T-helper 1 cell treated with Interleukin-12 subunit alpha and Interleukin-12 subunit beta and Interleukin-4 antibody, amounts not matched to agents 30 μg/mL and 1 μg/mL, for 36 hours (primary cell): Measurements from ENCODE around the gene SEMA4G.

ENCODE experiments used
- H3K27ac Mint-ChIP-seq: one replicate; pipeline ENCODE4 v1.8.0; 2021; ENCODE audit warnings: mild to moderate bottlenecking, mixed read lengths
- H3K27me3 Mint-ChIP-seq: one replicate; pipeline ENCODE4 v1.8.0; 2021; ENCODE audit warnings: low read depth, mixed read lengths
- H3K36me3 Mint-ChIP-seq: one replicate; pipeline ENCODE4 v1.8.0; 2021; ENCODE audit warnings: low read depth, mixed read lengths
- H3K4me1 Mint-ChIP-seq: one replicate; pipeline ENCODE4 v1.8.0; 2021; ENCODE audit warnings: low read depth, mixed read lengths
- H3K4me3 Mint-ChIP-seq: one replicate; pipeline ENCODE4 v1.8.0; 2021; ENCODE audit warnings: mild to moderate bottlenecking, moderate library complexity, mixed read lengths
- H3K9me3 Mint-ChIP-seq: one replicate; pipeline ENCODE4 v1.8.0; 2021; ENCODE audit warnings: mixed read lengths

Gene SEMA4G

DNA sequence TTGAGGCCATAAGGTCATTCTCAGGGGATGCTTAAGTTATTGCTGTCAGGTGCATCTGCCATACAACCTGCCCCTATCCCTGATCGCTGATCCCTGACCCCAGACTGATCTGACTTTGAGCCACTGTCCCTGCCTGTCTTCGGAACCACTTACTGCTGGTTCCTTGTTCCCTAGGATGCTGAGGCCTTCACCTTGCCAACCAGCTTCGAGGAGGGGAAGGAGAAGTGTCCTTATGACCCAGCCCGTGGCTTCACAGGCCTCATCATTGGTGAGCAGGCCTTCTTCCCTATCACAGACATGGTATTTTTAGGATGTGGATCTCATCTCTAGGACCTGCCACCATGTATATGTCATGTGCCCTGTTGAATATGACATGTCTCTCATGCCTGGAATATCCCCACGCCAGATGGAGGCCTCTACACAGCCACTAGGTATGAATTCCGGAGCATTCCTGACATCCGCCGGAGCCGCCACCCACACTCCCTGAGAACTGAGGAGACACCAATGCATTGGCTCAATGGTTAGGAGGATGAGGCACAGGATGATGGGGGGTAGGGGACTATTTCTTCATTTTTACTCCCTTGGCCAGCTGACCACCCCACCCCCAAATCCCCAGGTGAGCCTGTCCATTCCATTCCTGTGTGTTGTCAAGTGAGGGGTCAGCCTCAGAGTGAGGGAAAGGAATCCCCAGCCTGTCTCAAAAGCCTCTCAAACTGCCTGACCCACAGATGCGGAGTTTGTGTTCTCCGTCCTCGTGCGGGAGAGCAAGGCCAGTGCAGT, 9.0 kb downstream of the SEMA4G start:
- Mint-ChIP-seq H3K27me3 (no peaks in the 10 kb centered on the region), H3K4me1 (no peaks in the 10 kb centered on the region), H3K36me3 (peaks cover 2% of the 10 kb centered on the region), H3K4me3 (no peak overlapping the region), H3K27ac (no peak overlapping the region), H3K9me3 (no peaks in the 10 kb centered on the region)

DNA sequence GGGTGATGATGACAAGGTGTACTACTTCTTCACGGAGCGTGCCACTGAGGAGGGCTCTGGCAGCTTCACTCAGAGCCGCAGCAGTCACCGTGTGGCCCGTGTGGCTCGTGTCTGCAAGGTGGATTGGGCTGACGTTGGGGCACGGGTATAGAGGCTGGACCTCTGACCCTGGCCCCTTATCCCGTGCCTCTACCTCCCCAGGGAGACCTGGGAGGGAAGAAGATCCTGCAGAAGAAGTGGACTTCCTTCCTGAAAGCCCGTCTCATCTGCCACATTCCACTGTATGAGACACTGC, 9.5 kb downstream of the SEMA4G start:
- Mint-ChIP-seq H3K4me1 (no peaks in the 10 kb centered on the region), H3K27ac (no peak overlapping the region), H3K9me3 (no peaks in the 10 kb centered on the region), H3K36me3 (peaks cover 2% of the 10 kb centered on the region), H3K27me3 (no peaks in the 10 kb centered on the region), H3K4me3 (no peak overlapping the region)

GRCh38 chr10:100979791-100980272, 10.5 kb downstream of the SEMA4G start:
- Mint-ChIP-seq H3K36me3 (peaks cover 2% of the 10 kb centered on the region), H3K27me3 (no peaks in the 10 kb centered on the region), H3K9me3 (no peaks in the 10 kb centered on the region), H3K27ac (no peak overlapping the region), H3K4me1 (no peaks in the 10 kb centered on the region), H3K4me3 (no peak overlapping the region)

GRCh38 chr10:100980311-100980710, 11.0 kb downstream of the SEMA4G start:
- H3K27ac Mint-ChIP-seq = no peak overlapping the region
- H3K9me3 Mint-ChIP-seq = no peaks in the 10 kb centered on the region
- H3K4me3 Mint-ChIP-seq = no peak overlapping the region

GRCh38 chr10:100980711-100981110, 11.4 kb downstream of the SEMA4G start:
- H3K36me3 Mint-ChIP-seq = peaks cover 5% of the 10 kb centered on the region

More at GRCh38 chr10:100980311-100980710, 11.0 kb downstream of the SEMA4G start:
- no peaks in the 10 kb centered on the region for H3K27me3 Mint-ChIP-seq
- no peaks in the 10 kb centered on the region for H3K4me1 Mint-ChIP-seq
- peaks cover 5% of the 10 kb centered on the region for H3K36me3 Mint-ChIP-seq

DNA sequence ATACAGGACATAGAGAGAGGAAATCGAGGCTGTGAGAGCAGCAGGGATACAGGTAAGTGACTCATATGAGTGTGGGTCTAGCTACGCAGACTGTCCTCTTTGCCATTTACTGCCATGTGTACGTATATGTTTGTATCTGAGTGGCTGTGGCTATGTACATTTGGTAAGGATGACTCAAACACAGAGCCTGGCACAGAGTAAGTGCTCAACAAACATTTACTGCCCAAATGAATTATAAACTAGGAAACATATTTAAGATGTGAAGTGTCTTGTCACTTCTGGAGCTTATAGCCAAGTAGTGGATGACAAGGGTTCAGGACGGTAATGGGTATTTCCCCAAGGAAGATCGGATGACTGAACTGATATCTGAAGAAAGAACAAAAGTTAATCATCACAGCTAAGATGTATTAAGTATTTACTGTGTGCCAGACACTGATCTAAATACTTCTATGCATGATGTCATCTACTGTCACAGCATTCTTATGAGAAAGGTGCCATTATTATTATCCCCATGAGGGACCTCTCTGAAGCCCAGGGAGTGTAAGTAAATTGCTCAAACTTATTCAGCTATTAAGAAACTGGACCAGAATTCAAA, 12.0 kb downstream of the SEMA4G start:
- Mint-ChIP-seq H3K4me1 (peaks cover 6% of the 10 kb centered on the region), H3K9me3 (no peaks in the 10 kb centered on the region), H3K36me3 (peaks cover 5% of the 10 kb centered on the region), H3K27ac (no peak overlapping the region), H3K27me3 (no peaks in the 10 kb centered on the region), H3K4me3 (no peak overlapping the region)

More at GRCh38 chr10:100980711-100981110, 11.4 kb downstream of the SEMA4G start:
- no peak overlapping the region for H3K27ac Mint-ChIP-seq
- peaks cover 3% of the 10 kb centered on the region for H3K4me1 Mint-ChIP-seq
- no peaks in the 10 kb centered on the region for H3K27me3 Mint-ChIP-seq
- no peak overlapping the region for H3K4me3 Mint-ChIP-seq
- H3K9me3 Mint-ChIP-seq = no peaks in the 10 kb centered on the region

DNA sequence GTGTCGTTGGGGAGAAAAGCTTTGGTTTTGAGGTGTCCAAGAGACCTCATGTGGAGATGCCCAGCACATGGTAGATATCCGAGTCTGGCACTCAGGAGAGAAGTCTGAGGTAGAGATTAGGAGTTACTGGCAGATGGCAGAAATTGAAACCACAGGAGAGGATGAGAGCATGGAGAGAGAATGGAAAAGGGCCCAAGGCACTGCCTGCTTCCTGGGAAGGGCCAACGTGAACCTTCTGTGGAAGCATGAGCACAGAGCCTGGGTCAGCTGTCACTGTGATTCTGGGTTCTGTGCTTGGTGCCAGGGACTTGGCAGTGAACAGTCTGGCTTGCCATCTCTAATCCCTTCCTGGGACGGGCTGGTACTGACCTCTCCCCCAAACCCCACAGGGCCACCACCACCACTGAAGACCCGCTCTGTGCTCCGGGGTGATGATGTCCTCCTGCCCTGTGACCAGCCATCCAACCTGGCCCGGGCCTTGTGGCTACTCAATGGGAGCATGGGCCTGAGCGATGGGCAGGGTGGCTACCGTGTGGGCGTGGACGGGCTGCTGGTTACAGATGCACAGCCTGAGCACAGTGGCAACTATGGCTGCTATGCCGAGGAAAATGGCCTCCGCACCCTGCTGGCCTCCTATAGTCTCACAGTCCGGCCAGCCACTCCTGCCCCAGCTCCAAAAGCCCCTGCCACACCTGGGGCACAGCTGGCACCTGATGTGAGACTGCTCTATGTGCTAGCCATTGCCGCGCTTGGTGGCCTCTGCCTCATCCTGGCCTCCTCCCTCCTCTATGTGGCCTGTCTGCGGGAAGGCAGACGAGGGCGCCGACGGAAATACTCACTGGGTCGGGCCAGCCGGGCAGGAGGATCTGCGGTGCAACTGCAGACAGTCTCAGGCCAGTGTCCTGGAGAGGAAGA, 13.9 kb downstream of the SEMA4G start:
- Mint-ChIP-seq H3K27me3 (no peaks in the 10 kb centered on the region), H3K27ac (no peak overlapping the region), H3K9me3 (no peaks in the 10 kb centered on the region), H3K4me1 (peaks cover 14% of the 10 kb centered on the region), H3K36me3 (peaks cover 13% of the 10 kb centered on the region), H3K4me3 (no peak overlapping the region)

DNA sequence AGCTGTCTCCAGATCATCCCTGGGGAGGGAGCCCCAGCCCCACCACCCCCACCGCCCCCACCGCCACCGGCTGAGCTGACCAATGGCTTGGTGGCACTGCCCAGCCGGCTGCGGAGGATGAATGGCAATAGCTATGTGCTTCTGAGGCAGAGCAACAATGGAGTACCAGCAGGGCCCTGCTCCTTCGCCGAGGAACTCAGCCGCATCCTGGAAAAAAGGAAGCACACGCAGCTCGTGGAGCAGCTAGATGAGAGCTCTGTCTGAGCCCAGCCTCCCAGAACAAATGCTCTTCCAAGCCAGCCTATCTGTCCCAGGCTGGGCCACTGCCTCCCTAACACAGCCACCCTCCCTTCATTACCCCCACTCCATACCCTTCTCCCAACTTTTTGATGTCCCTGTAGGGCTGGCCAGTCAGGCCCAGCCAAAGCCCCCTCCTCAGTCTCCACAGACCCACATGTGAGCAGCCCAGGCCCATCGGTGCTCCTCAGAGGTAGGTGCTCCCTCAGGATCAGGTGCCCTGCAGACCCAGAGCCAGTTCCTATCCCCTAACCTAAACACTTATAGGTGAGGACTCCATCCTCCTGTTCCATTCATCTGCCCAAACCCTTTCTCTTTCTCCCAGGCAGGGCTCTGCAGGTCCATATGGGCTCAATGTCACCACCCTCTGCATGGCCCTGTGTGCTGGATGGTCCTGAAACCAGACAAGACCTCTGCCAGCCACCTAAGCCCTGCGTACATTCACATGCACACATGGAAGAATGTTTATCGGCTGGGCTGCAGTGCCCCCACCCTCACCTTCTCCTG, 14.8 kb downstream of the SEMA4G start:
- Mint-ChIP-seq H3K27ac (no peak overlapping the region), H3K36me3 (peaks cover 13% of the 10 kb centered on the region), H3K4me1 (peaks cover 14% of the 10 kb centered on the region), H3K4me3 (no peak overlapping the region), H3K9me3 (no peaks in the 10 kb centered on the region), H3K27me3 (no peaks in the 10 kb centered on the region)

GRCh38 chr10:100984672-100985177, 15.4 kb downstream of the SEMA4G start:
- Mint-ChIP-seq H3K4me1 (peaks cover 18% of the 10 kb centered on the region), H3K27ac (no peak overlapping the region), H3K4me3 (no peak overlapping the region)

GRCh38 chr10:100985336-100985735, 16.0 kb downstream of the SEMA4G start:
- H3K4me1 Mint-ChIP-seq = peaks cover 18% of the 10 kb centered on the region
- no peaks in the 10 kb centered on the region for H3K9me3 Mint-ChIP-seq
- no peak overlapping the region for H3K27ac Mint-ChIP-seq
- H3K36me3 Mint-ChIP-seq = peaks cover 14% of the 10 kb centered on the region
- no peak overlapping the region for H3K4me3 Mint-ChIP-seq
- H3K27me3 Mint-ChIP-seq = no peaks in the 10 kb centered on the region

More at GRCh38 chr10:100984672-100985177, 15.4 kb downstream of the SEMA4G start:
- peaks cover 13% of the 10 kb centered on the region for H3K36me3 Mint-ChIP-seq
- H3K27me3 Mint-ChIP-seq = no peaks in the 10 kb centered on the region
- H3K9me3 Mint-ChIP-seq = no peaks in the 10 kb centered on the region

DNA sequence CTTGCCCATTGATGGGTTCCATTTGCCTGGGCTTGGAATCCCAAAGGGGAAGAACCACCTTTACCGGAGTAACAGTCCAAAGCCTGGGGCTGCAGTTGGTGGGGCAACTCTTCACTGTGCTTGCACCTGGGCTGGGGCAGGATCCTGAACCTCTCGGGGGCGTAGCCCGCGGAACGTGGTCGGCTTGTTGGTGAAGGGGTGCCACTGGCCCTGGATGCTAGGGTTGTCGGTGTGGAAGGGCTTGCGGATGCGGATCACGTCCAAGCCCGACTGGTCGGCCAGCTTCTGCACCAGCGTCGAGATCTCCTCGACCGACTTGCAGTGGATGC, 17.3 kb downstream of the SEMA4G start:
- Mint-ChIP-seq H3K27ac (peak overlapping the region; percentile 15), H3K27me3 (no peaks in the 10 kb centered on the region), H3K4me3 (peak overlapping the region; percentile 98), H3K4me1 (peaks cover 18% of the 10 kb centered on the region), H3K9me3 (no peaks in the 10 kb centered on the region), H3K36me3 (peaks cover 21% of the 10 kb centered on the region)

GRCh38 chr10:100986952-100987684, 17.8 kb downstream of the SEMA4G start, which contains the start of the genes MRPL43 and TWNK:
Gene MRPL43 (minus strand): TSS chr10:100987497. CDS start chr10:100987443, 54 bp downstream.
Gene TWNK (plus strand): TSS chr10:100987543. CDS start chr10:100988211, 668 bp downstream.
- Mint-ChIP-seq H3K4me3 (peak within 1 kb of the TSS; percentile 98), H3K27me3 (no peaks in the 10 kb centered on the region), H3K36me3 (peaks cover 21% of the 10 kb centered on the region), H3K9me3 (no peaks in the 10 kb centered on the region), H3K27ac (peak within 1 kb of the TSS; percentile 86), H3K4me1 (peaks cover 18% of the 10 kb centered on the region)

GRCh38 chr10:100987685-100988049, 18.4 kb downstream of the SEMA4G start:
- Mint-ChIP-seq H3K4me3 (peak overlapping the region; percentile 98), H3K4me1 (peaks cover 18% of the 10 kb centered on the region), H3K27ac (peak overlapping the region; percentile 86), H3K9me3 (no peaks in the 10 kb centered on the region), H3K36me3 (peaks cover 21% of the 10 kb centered on the region), H3K27me3 (no peaks in the 10 kb centered on the region)
